ENCODE measurements around the gene CIT.
"Not testable (repeated sequence)": the region's sequence is repeated elsewhere in the genome, so short reads cannot be mapped to it uniquely, and the experiment has no call there.

CIT gene

GRCh38 chr12:119911182-119911581 is 34.1 kb upstream of the CIT start:
- TF ChIP-seq CTCF (conservative IDR thresholded peaks at IDR 0.05; ENCODE audit: low read depth), result no peak
- POLR2A ChIA-PET (ENCODE audit: low non-redundant PET), result interaction anchor here (0.6 kb wide), 1 partner anchor 79 kb away, joined by 4 read pairs; no protein-coding TSS in a partner anchor
- DNase-seq (ENCODE audit: low spot score), result no peak
- no peak overlapping the region for H3K27ac ChIP-seq
- CTCF ChIA-PET, result interaction anchor here (0.6 kb wide), 1 partner anchor 93 kb away, joined by 3 read pairs; no protein-coding TSS in a partner anchor

- DNase-seq (ENCODE audit: low spot score), result no peak
- CTCF ChIA-PET, result no interaction called here
- POLR2A ChIA-PET (ENCODE audit: low non-redundant PET), result no interaction called here
- TF ChIP-seq CTCF (conservative IDR thresholded peaks at IDR 0.05; ENCODE audit: low read depth), result no peak
- H3K27ac ChIP-seq, result no peak overlapping the region
These were observed 33.5 kb upstream of the CIT start for GRCh38 chr12:119910586-119910985.

- ChIA-PET CTCF (interaction anchor here (0.5 to 1.5 kb wide), 6 partner anchors 11 to 261 kb away, joined by 3 to 4 read pairs (median 3); no protein-coding TSS in a partner anchor), POLR2A (ENCODE audit: low non-redundant PET) (no interaction called here)
- peak; percentile 73 for DNase-seq (ENCODE audit: low spot score)
- peak; percentile 92 for TF ChIP-seq CTCF (conservative IDR thresholded peaks at IDR 0.05; ENCODE audit: low read depth)
- H3K27ac ChIP-seq, result no peak overlapping the region
These were observed 25.0 kb upstream of the CIT start for GRCh38 chr12:119902084-119902509.

- TF ChIP-seq CTCF (conservative IDR thresholded peaks at IDR 0.05; ENCODE audit: low read depth), result no peak
- no peak overlapping the region for H3K27ac ChIP-seq
- ChIA-PET CTCF (interaction anchor here (0.5 to 0.7 kb wide), 2 partner anchors 21 to 261 kb away, joined by 3 to 4 read pairs; no protein-coding TSS in a partner anchor), POLR2A (ENCODE audit: low non-redundant PET) (no interaction called here)
- DNase-seq (ENCODE audit: low spot score), result no peak
These were observed 24.6 kb upstream of the CIT start for GRCh38 chr12:119901670-119902069.

GRCh38 chr12:119894916-119895315 is 17.8 kb upstream of the CIT start:
- no peak for DNase-seq (ENCODE audit: low spot score)
- no peak for TF ChIP-seq CTCF (conservative IDR thresholded peaks at IDR 0.05; ENCODE audit: low read depth)
- H3K27ac ChIP-seq, result no peak overlapping the region
- ChIA-PET POLR2A (ENCODE audit: low non-redundant PET) (interaction anchor here (0.6 kb wide), 1 partner anchor 191 kb away, joined by 3 read pairs; no protein-coding TSS in a partner anchor), CTCF (no interaction called here)

GRCh38 chr12:119892611-119893010 is 15.5 kb upstream of the CIT start:
- POLR2A ChIA-PET (ENCODE audit: low non-redundant PET); DNase-seq (ENCODE audit: low spot score); H3K27ac ChIP-seq: not testable (repeated sequence)
- CTCF ChIA-PET, result interaction anchor here (0.6 kb wide), 2 partner anchors 41 to 111 kb away, joined by 3 read pairs; no protein-coding TSS in a partner anchor

- CTCF ChIA-PET, result no interaction called here
- no peak for DNase-seq (ENCODE audit: low spot score)
- no peak for TF ChIP-seq CTCF (conservative IDR thresholded peaks at IDR 0.05; ENCODE audit: low read depth)
- H3K27ac ChIP-seq, result no peak overlapping the region
- POLR2A ChIA-PET (ENCODE audit: low non-redundant PET), result no interaction called here
These were observed 8.4 kb upstream of the CIT start for GRCh38 chr12:119885549-119885948.

GRCh38 chr12:119883791-119884190 is 6.7 kb upstream of the CIT start:
- H3K27ac ChIP-seq; POLR2A ChIA-PET (ENCODE audit: low non-redundant PET); CTCF ChIA-PET; DNase-seq (ENCODE audit: low spot score): not testable (repeated sequence)
